GM12892 (cell line): ENCODE results near the gene CAMTA1.

Experiments
- POLR2A ChIP-seq: IDR thresholded peaks from 2 replicates; pipeline ENCODE4 v1.6.1; 2011; ENCODE audit warnings: low read depth, low read length, control low read depth
- POLR2AphosphoS5 ChIP-seq: IDR thresholded peaks from 2 replicates; pipeline ENCODE4 v1.6.1; 2011; ENCODE audit warnings: low read depth, low read length, control low read depth
- TAF1 ChIP-seq: IDR thresholded peaks from 2 replicates; pipeline ENCODE4 v1.6.1; 2011; ENCODE audit warnings: low read depth, mild to moderate bottlenecking, control low read depth, low read length, borderline replicate concordance

- no peak for TF ChIP-seq POLR2AphosphoS5
- TF ChIP-seq POLR2A = no peak
- no peak for TF ChIP-seq TAF1
Measured at GRCh38 chr1:6823793-6824192, 38.5 kb downstream of the CAMTA1 start.
